ENCODE results near the gene KCNN4.

DNA sequence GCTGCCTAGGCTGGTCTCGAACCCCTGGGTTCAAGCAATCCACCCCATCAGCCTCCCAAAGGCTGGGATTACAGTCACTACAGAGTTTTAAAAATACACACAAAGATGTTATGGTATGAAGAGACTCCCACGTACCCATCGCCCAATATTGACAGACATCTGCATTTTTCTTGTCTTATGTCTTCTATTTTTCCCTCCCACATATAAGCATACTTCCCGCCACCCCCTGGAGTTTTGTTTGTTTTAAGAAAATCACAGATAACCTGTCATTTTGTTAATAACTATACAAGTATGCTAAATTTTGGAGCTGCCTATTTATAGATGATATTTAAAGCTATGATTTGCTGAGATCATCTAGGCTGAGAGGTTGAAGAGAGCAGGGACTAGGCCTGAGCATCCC, 19.8 kb downstream of the KCNN4 start:
- TF ChIP-seq CTCF (IDR thresholded peaks at IDR 0.05) = no peak
- no peak for TF ChIP-seq EZH2 (IDR thresholded peaks at IDR 0.05)
- no peak for TF ChIP-seq EZH2phosphoT487 (IDR thresholded peaks at IDR 0.05)

Data from neural progenitor cell (in vitro differentiated cells).